Thyroid gland (tissue), 4 donors: ENCODE data around the gene SUB1.

Source experiments
- CTCF ChIP-seq, 6 experiments: fragments of 200-600 bp in 3 of 6; fragments of 450-650 bp in 3 of 6; sonication (generic) in 3 of 6; IDR thresholded peaks; one replicate each; pipeline ENCODE4 v1.5.1; 2016 to 2019; ENCODE audit warnings: antibody characterized with exemption in 6 of 6, mild to moderate bottlenecking in 2 of 6, inconsistent platforms in 1 of 6, moderate library complexity in 1 of 6
- POLR2A ChIP-seq, 2 donors: fragments of 450-650 bp; IDR thresholded peaks; one replicate each; pipeline ENCODE4 v1.6.1; 2017; ENCODE audit warnings: antibody characterized with exemption in 2 of 2, mild to moderate bottlenecking in 2 of 2, moderate library complexity in 1 of 2

DNA sequence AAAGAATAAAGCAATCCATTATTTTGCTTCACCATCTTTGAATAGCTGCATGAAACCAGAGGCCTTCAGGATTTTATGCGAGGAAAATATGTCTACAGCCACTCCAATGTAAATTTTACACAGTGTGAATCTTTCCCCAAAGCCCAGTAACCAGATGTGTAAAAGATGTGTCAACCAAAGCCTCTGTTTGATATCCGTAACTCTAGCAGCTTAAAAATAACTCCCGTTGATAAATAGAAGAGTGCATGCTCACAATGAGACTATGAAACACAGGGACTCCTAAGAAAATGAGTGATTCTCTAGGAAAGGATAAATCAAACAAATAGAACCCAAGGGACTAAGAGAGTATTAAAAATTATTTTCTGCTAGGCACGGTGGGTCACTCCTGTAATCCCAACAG, 65.7 kb downstream of the SUB1 start:
- no peak for TF ChIP-seq CTCF (IDR thresholded peaks at IDR 0.05)
- no peak for TF ChIP-seq POLR2A (IDR thresholded peaks at IDR 0.05)
